SK-N-SH (cell line): ENCODE data around the gene RGS6. TPM values are rescaled to one million over a fixed set of nuclear protein-coding genes. Genes with fewer than 3 reads are reported as not detected.

Source experiments
- CTCF ChIA-PET: fragments of 300-600, 350-600 bp; formaldehyde crosslinking; extraction: SDS; loops from one replicate; lab custom pipeline; 2021; lab: Yijun Ruan, JAX
- POLR2A ChIA-PET: fragments of 350-600 bp; sonication (Branson Sonifier 250); formaldehyde crosslinking; extraction: SDS; loops from one replicate; lab custom pipeline; 2020; ENCODE audit warnings: antibody characterized with exemption, inconsistent platforms; lab: Yijun Ruan, JAX
- DNase-seq: peaks from one replicate; pipeline ENCODE4 v3.0.0; 2012
- H2AFZ ChIP-seq: fragments of 200-600 bp; sonication (generic); 2 replicates; pipeline ENCODE4 v1.8.1; 2016; ENCODE audit warnings: antibody characterized with exemption, mild to moderate bottlenecking, low read depth
- H3F3A ChIP-seq: fragments of 200-600 bp; sonication (generic); replicated peaks from 2 replicates; pipeline ENCODE3; 2016; ENCODE audit warnings: antibody characterized with exemption, mild to moderate bottlenecking; ENCODE audit not compliant: insufficient read depth
- H3K27ac ChIP-seq, 2 experiments: fragments of 200-500 bp in 1 of 2; fragments of 200-600 bp in 1 of 2; sonication (Bioruptor generic) in 1 of 2; sonication (generic), shearing (Covaris generic) in 1 of 2; 2 replicates each; pipeline versions ENCODE4 v1.5.1 to v1.6.1; 2014 to 2016; ENCODE audit warnings: low read depth in 2 of 2, inconsistent platforms in 1 of 2, low read length in 1 of 2, mild to moderate bottlenecking in 1 of 2, mixed read lengths in 1 of 2
- H3K27me3 ChIP-seq: fragments of 200-600 bp; sonication (generic), shearing (Covaris generic); 2 replicates; pipeline ENCODE4 v1.6.1; 2016; ENCODE audit warnings: mixed run types; ENCODE audit not compliant: insufficient read depth
- H3K36me3 ChIP-seq, 2 experiments: fragments of 200-500 bp in 1 of 2; fragments of 200-600 bp in 1 of 2; sonication (Bioruptor generic) in 1 of 2; sonication (generic) in 1 of 2; replicated peaks in 1 of 2; 2 replicates each; pipeline versions ENCODE3 to v1.5.1; 2014 to 2016; ENCODE audit warnings: low read length in 1 of 2, mild to moderate bottlenecking in 1 of 2; ENCODE audit not compliant: insufficient read depth in 2 of 2, control insufficient read depth in 1 of 2
- H3K4me1 ChIP-seq, 2 experiments: fragments of 200-500 bp in 1 of 2; fragments of 200-600 bp in 1 of 2; sonication (Bioruptor generic) in 1 of 2; sonication (generic), shearing (Covaris generic) in 1 of 2; 2 replicates each; pipeline versions ENCODE4 v1.5.1 to v1.6.1; 2014 to 2016; ENCODE audit warnings: low read depth in 1 of 2, low read length in 1 of 2, mixed run types in 1 of 2; ENCODE audit not compliant: insufficient read depth in 2 of 2, control insufficient read depth in 1 of 2
- H3K4me2 ChIP-seq: fragments of 200-600 bp; sonication (generic), shearing (Covaris generic); 2 replicates; pipeline ENCODE4 v1.6.1; 2017; ENCODE audit warnings: mixed run types
- H3K4me3 ChIP-seq, 2 experiments: fragments of 200-500 bp in 1 of 2; fragments of 200-600 bp in 1 of 2; sonication (Bioruptor generic) in 1 of 2; sonication (generic), shearing (Covaris generic) in 1 of 2; 2 replicates each; pipeline versions ENCODE4 v1.5.1 to v1.8.1; 2014 to 2016; ENCODE audit warnings: low read depth in 2 of 2, inconsistent platforms in 1 of 2, low read length in 1 of 2, mild to moderate bottlenecking in 1 of 2, mixed read lengths in 1 of 2, moderate library complexity in 1 of 2
- H3K79me2 ChIP-seq: fragments of 200-600 bp; sonication (generic); 2 replicates; pipeline ENCODE4 v1.8.1; 2017; ENCODE audit warnings: mild to moderate bottlenecking; ENCODE audit not compliant: insufficient read depth
- H3K9ac ChIP-seq: fragments of 200-600 bp; sonication (generic); 2 replicates; pipeline ENCODE4 v1.6.1; 2017; ENCODE audit warnings: mixed run types
- H3K9me2 ChIP-seq: fragments of 200-600 bp; sonication (generic); 2 replicates; pipeline ENCODE4 v1.6.1; 2017; ENCODE audit warnings: mixed run types
- H3K9me3 ChIP-seq: fragments of 200-600 bp; sonication (generic); 2 replicates; pipeline ENCODE4 v1.6.1; 2017; ENCODE audit warnings: mixed run types, mild to moderate bottlenecking, moderate library complexity
- H4K20me1 ChIP-seq: fragments of 200-600 bp; sonication (generic); 2 replicates; pipeline ENCODE4 v1.6.1; 2017; ENCODE audit warnings: mild to moderate bottlenecking, mixed run types; ENCODE audit not compliant: insufficient read depth
- ELF1 ChIP-seq: IDR thresholded peaks from 2 replicates; pipeline ENCODE4 v1.4.0; 2012
- FOXJ3 ChIP-seq: sonication (generic); formaldehyde crosslinking; IDR thresholded peaks from 2 replicates; pipeline ENCODE4 v1.5.1; 2020; ENCODE audit warnings: mild to moderate bottlenecking, missing genetic modification reagents
- MEF2A ChIP-seq: IDR thresholded peaks from 2 replicates; pipeline ENCODE4 v1.4.0; 2012; ENCODE audit warnings: low read depth, borderline replicate concordance
- MXI1 ChIP-seq: IDR thresholded peaks from 2 replicates; pipeline ENCODE4 v1.6.1; 2012; ENCODE audit warnings: mild to moderate bottlenecking, low read depth, low read length, improper control_type of control experiment
- NRF1 ChIP-seq: IDR thresholded peaks from 2 replicates; pipeline ENCODE4 v1.6.1; 2012; ENCODE audit warnings: low read depth, mild to moderate bottlenecking, low read length
- PBX3 ChIP-seq: IDR thresholded peaks from 2 replicates; pipeline ENCODE4; 2012
- POLR2AphosphoS5 ChIP-seq: IDR thresholded peaks from 2 replicates; pipeline ENCODE4 v1.6.1; 2012; ENCODE audit warnings: low read depth, low read length
- RFX5 ChIP-seq: IDR thresholded peaks from 2 replicates; pipeline ENCODE4 v1.6.1; 2012; ENCODE audit warnings: mild to moderate bottlenecking, improper control_type of control experiment, low read length
- RXRA ChIP-seq: IDR thresholded peaks from 2 replicates; pipeline ENCODE4 v1.4.0; 2012; ENCODE audit warnings: low read depth, mild to moderate bottlenecking, borderline replicate concordance
- SIN3A ChIP-seq: IDR thresholded peaks from 2 replicates; pipeline ENCODE4 v1.6.1; 2012; ENCODE audit warnings: low read depth, mild to moderate bottlenecking, low read length, moderate library complexity, borderline replicate concordance
- SMC3 ChIP-seq: IDR thresholded peaks from 2 replicates; pipeline ENCODE4 v1.6.1; 2012; ENCODE audit warnings: low read depth, low read length, improper control_type of control experiment
- TAF1 ChIP-seq: IDR thresholded peaks from 2 replicates; pipeline ENCODE4 v1.6.1; 2012; ENCODE audit warnings: low read depth, mild to moderate bottlenecking, low read length, moderate library complexity, borderline replicate concordance
- TCF12 ChIP-seq: IDR thresholded peaks from 2 replicates; pipeline ENCODE4 v1.4.0; 2012
- TEAD4 ChIP-seq: IDR thresholded peaks from 2 replicates; pipeline ENCODE4 v1.4.0; 2012; ENCODE audit warnings: mild to moderate bottlenecking, borderline replicate concordance; ENCODE audit not compliant: insufficient read depth
- USF1 ChIP-seq: IDR thresholded peaks from 2 replicates; pipeline ENCODE4 v1.4.0; 2012; ENCODE audit warnings: low read depth, borderline replicate concordance
- USF2 ChIP-seq: fragments of 150-350 bp; IDR thresholded peaks from 2 replicates; pipeline ENCODE4 v1.6.1; 2017; ENCODE audit warnings: antibody characterized with exemption, low read length, low read depth, borderline replicate concordance
- YY1 ChIP-seq: IDR thresholded peaks from 2 replicates; pipeline ENCODE4 v1.4.0; 2012; ENCODE audit warnings: low read depth, mild to moderate bottlenecking
- ZBTB33 ChIP-seq: IDR thresholded peaks from 2 replicates; pipeline ENCODE4 v1.4.0; 2012; ENCODE audit warnings: low read depth, borderline replicate concordance
- WGBS: methylation state at CpG from one replicate; pipeline ENCODE4 v1.1.6; 2017; ENCODE audit warnings: low lambda C conversion rate; 5-methylcytosine and 5-hydroxymethylcytosine counted together
- polyA plus RNA-seq, 3 experiments: library from polyadenylated mRNA; depleted of rRNA; stranded (reverse); fragments of >200 nt; gene quantifications; 2 replicates each; pipeline ENCODE4 v1.2.3, GENCODE V29; 2012
- TF ChIP-seq, protein P1 (sequence below): fragments of 200-600 bp; sonication (generic); IDR thresholded peaks from 2 replicates; pipeline ENCODE4 v1.6.1; 2017; ENCODE audit warnings: antibody characterized with exemption, mild to moderate bottlenecking, moderate library complexity

RGS6 gene
- polyA plus RNA-seq, 1 of the 3 experiments (the other 2 are of a cell fraction): not detected

DNA sequence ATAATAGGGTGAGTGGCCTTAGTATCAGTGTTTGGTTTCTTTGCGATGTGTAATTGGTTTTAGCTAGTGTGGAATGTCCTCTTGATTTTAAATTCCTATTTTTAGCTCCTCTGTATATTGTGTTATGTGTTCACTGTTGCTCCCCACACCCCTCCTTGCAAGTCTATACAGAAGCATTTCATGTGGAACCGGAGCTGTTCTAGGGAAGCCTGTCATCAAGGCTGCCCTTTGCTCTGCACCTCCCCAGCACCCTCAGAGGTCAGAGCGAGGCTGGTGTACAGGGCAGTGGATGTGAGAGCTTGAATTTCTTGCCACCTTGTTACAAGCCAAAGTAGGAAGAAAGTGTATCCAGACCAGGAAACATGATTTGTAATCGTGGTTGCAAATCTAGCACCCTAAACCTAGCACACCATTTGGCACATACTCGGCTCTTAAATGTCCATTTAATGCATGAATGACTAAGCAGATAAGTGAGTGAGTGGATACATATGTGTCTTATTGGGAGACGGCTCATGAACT is 376.8 kb downstream of the RGS6 start:
- peaks cover 0 to 9% of the 10 kb centered on the region in 2 experiments; a peak in 2 of 4 replicates for H3K4me1 ChIP-seq
- no peaks in the 10 kb centered on the region for H4K20me1 ChIP-seq
- H3K79me2 ChIP-seq: no peaks in the 10 kb centered on the region
- TF ChIP-seq FOXJ3 (CRISPR knock-in tag) (no peak), SMC3 (no peak), NRF1 (no peak), TEAD4 (no peak), TAF1 (no peak), MEF2A (no peak), YY1 (no peak), RFX5 (no peak), TCF12 (no peak), POLR2AphosphoS5 (no peak), USF1 (no peak), ELF1 (no peak), USF2 (no peak), ZBTB33 (no peak), RXRA (no peak)
- no peaks in the 10 kb centered on the region for H3K36me3 ChIP-seq
- no peaks in the 10 kb centered on the region for H3F3A ChIP-seq
- H3K27ac ChIP-seq: no peak overlapping the region
- no peak overlapping the region for H3K4me3 ChIP-seq
- H3K4me2 ChIP-seq: 0 out of 2 replicates have a peak overlapping the region, but pooled peaks have one; percentile 40
- CTCF ChIA-PET: no interaction called here
- no peaks in the 10 kb centered on the region for H3K27me3 ChIP-seq
- 5% methylated on average over 6 of the region's 6 CpGs for WGBS
- no peaks in the 10 kb centered on the region for H3K9me3 ChIP-seq
- H3K9me2 ChIP-seq: no peaks in the 10 kb centered on the region
- peak overlapping the region; percentile 29; the same call in 1 of the 2 replicates for H2AFZ ChIP-seq
- H3K9ac ChIP-seq: no peak overlapping the region
- POLR2A ChIA-PET: no interaction called here
- DNase-seq: no peak

DNA sequence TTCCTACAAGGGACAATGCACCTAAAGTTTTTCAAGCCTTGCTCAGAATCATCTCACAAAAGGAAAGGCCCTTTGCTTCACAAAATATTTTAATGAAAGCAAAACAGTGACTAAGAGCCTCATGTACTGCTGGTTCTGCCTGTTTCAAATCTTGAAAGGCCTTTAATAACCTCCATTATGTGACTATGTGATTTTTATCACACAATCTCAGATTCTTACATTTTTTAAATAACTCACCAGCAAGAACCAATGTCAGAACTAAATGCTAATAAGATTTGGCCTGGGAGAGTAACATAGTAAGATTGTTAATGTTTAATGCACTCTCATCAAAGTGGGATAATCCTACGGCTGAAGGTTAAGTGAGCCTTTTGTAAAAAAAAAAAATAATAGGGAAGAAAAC is 378.9 kb downstream of the RGS6 start:
- H3K36me3 ChIP-seq: no peaks in the 10 kb centered on the region
- no peaks in the 10 kb centered on the region for H3F3A ChIP-seq
- ChIA-PET CTCF (no interaction called here), POLR2A (no interaction called here)
- 0 out of 2 replicates have a peak overlapping the region, but pooled peaks have one; percentile 29 for H2AFZ ChIP-seq
- no peaks in the 10 kb centered on the region for H3K9me2 ChIP-seq
- no peaks in the 10 kb centered on the region for H4K20me1 ChIP-seq
- no peaks in the 10 kb centered on the region for H3K27me3 ChIP-seq
- H3K9ac ChIP-seq: no peak overlapping the region
- no peaks in the 10 kb centered on the region for H3K79me2 ChIP-seq
- no peak for DNase-seq
- peak overlapping the region in 1 of 2 experiments; percentile 53; a peak in 2 of 4 replicates for H3K27ac ChIP-seq
- H3K4me2 ChIP-seq: peak overlapping the region; percentile 17; the same call in 1 of the 2 replicates
- no peak overlapping the region for H3K4me3 ChIP-seq
- peaks cover 0 to 9% of the 10 kb centered on the region in 2 experiments; a peak in 2 of 4 replicates for H3K4me1 ChIP-seq
- WGBS: 11% methylated on average over 1 of the region's 1 CpG
- no peaks in the 10 kb centered on the region for H3K9me3 ChIP-seq
- no peak for TF ChIP-seq PBX3
- no peak for TF ChIP-seq MXI1
- TF ChIP-seq, protein P1, sequence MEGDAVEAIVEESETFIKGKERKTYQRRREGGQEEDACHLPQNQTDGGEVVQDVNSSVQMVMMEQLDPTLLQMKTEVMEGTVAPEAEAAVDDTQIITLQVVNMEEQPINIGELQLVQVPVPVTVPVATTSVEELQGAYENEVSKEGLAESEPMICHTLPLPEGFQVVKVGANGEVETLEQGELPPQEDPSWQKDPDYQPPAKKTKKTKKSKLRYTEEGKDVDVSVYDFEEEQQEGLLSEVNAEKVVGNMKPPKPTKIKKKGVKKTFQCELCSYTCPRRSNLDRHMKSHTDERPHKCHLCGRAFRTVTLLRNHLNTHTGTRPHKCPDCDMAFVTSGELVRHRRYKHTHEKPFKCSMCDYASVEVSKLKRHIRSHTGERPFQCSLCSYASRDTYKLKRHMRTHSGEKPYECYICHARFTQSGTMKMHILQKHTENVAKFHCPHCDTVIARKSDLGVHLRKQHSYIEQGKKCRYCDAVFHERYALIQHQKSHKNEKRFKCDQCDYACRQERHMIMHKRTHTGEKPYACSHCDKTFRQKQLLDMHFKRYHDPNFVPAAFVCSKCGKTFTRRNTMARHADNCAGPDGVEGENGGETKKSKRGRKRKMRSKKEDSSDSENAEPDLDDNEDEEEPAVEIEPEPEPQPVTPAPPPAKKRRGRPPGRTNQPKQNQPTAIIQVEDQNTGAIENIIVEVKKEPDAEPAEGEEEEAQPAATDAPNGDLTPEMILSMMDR: no peak
- TF ChIP-seq SIN3A: no peak
